Hepatocyte (in vitro differentiated cells): ENCODE results near the gene SSTR1.

Source experiments
- EZH2 ChIP-seq: fragments of 200-600 bp; sonication (generic); IDR thresholded peaks from 2 replicates; pipeline ENCODE4 v1.6.1; 2016; ENCODE audit warnings: antibody characterized with exemption, mild to moderate bottlenecking, borderline replicate concordance
- EZH2phosphoT487 ChIP-seq: fragments of 200-600 bp; sonication (generic); IDR thresholded peaks from one replicate; pipeline ENCODE4 v1.6.1; 2018; ENCODE audit warnings: antibody characterized with exemption, mild to moderate bottlenecking, low read depth, moderate library complexity; ENCODE audit not compliant: unreplicated experiment, severe bottlenecking
- TF ChIP-seq, protein P1 (sequence below): fragments of 200-600 bp; sonication (generic); IDR thresholded peaks from 2 replicates; pipeline ENCODE4 v1.5.1; 2016; ENCODE audit warnings: antibody characterized with exemption, mild to moderate bottlenecking; ENCODE audit not compliant: poor library complexity

DNA sequence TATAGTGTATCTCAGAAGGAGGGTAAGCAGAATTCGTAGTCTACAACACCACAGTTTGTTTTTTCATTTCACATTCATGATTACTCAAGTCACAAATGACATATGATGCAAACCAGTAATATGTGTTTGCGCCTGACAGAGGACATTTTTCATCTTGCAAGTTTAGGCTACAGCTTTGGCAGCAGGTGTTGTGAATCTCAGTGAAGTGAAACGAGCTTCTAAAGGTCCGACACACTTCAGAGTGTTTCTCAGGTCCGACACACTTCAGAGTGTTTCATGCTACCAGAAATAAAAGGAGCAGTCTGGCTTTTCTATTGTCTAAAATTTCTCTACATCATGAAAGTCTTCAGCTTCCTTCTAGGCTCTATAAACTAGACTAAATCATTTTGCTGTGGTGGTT lies 25.5 kb downstream of the SSTR1 start:
- TF ChIP-seq, protein P1, sequence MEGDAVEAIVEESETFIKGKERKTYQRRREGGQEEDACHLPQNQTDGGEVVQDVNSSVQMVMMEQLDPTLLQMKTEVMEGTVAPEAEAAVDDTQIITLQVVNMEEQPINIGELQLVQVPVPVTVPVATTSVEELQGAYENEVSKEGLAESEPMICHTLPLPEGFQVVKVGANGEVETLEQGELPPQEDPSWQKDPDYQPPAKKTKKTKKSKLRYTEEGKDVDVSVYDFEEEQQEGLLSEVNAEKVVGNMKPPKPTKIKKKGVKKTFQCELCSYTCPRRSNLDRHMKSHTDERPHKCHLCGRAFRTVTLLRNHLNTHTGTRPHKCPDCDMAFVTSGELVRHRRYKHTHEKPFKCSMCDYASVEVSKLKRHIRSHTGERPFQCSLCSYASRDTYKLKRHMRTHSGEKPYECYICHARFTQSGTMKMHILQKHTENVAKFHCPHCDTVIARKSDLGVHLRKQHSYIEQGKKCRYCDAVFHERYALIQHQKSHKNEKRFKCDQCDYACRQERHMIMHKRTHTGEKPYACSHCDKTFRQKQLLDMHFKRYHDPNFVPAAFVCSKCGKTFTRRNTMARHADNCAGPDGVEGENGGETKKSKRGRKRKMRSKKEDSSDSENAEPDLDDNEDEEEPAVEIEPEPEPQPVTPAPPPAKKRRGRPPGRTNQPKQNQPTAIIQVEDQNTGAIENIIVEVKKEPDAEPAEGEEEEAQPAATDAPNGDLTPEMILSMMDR = no peak
- TF ChIP-seq EZH2 (no peak), EZH2phosphoT487 (no peak)
